ENCODE measurements around the gene RILPL2.

RILPL2 gene

DNA sequence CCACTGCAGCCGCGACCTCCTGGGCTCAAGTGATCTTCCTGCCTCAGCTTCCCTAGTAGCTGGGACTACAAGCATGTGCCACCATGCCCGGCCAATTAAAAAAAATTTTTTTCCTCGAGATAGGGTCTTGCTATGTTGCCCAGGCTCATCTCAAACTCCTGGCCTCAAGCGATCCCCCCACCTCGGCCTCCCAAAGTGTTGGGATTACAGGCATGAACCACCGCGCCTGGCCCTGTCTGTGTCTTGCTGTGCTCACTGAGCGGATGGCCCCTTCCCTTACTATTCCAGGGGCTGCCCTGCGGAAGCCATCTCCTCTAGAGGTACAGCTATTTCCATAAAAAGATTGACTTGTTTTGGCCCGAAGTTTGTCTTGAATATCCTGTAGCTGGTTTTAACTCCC, 41.6 kb upstream of the RILPL2 start:
- no peak for DNase-seq (ENCODE audit: low spot score)
- H3K4me3 ChIP-seq: peak overlapping the region; percentile 56
- H3K27ac ChIP-seq: peak overlapping the region; percentile 89 to 98
- TF ChIP-seq, protein P1, sequence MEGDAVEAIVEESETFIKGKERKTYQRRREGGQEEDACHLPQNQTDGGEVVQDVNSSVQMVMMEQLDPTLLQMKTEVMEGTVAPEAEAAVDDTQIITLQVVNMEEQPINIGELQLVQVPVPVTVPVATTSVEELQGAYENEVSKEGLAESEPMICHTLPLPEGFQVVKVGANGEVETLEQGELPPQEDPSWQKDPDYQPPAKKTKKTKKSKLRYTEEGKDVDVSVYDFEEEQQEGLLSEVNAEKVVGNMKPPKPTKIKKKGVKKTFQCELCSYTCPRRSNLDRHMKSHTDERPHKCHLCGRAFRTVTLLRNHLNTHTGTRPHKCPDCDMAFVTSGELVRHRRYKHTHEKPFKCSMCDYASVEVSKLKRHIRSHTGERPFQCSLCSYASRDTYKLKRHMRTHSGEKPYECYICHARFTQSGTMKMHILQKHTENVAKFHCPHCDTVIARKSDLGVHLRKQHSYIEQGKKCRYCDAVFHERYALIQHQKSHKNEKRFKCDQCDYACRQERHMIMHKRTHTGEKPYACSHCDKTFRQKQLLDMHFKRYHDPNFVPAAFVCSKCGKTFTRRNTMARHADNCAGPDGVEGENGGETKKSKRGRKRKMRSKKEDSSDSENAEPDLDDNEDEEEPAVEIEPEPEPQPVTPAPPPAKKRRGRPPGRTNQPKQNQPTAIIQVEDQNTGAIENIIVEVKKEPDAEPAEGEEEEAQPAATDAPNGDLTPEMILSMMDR (IDR thresholded peaks at IDR 0.05): no peak

- H3K27ac ChIP-seq: peak overlapping the region; percentile 22 to 66
- no peak overlapping the region for H3K4me3 ChIP-seq
- TF ChIP-seq, protein P1 (IDR thresholded peaks at IDR 0.05): no peak
- DNase-seq (ENCODE audit: low spot score): no peak
These were observed 38.8 kb upstream of the RILPL2 start for GRCh38 chr12:123475246-123475703.

DNA sequence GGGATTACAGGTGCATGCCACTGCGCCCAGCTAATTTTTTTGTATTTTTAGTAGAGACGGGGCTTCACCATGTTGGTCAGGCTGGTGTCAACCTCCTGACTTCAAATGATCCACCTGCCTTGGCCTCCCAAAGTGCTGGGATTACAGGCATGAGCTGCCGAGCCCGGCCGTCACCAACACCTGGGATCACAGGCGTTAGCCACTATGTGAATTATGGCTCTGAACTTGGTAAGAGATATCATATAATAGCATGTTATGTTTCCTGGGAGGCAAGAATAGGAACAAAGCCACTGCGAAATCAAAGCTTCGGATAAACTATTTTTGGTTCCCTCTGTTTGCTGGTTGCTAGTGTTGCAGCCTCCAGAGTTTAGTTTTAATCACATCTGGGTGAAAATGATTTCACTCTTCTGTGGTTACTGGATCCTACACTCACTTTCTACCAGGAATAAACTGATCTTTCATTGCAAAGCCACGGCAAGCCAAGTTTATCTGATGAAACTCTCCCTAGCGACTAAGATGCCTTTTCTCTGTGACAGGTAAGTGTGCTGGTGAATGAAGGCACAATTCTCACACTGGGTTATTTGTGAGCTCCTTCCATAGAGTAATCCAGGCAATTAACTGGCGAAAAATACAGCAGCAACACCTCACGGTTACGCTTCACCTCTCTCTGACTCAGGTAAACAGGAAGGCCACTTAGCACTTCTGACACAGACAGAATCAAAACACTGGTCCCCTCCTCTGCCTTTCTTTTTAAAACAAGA, 38.2 kb upstream of the RILPL2 start:
- peak overlapping the region; percentile 22 to 66 for H3K27ac ChIP-seq
- no peak for DNase-seq (ENCODE audit: low spot score)

DNA sequence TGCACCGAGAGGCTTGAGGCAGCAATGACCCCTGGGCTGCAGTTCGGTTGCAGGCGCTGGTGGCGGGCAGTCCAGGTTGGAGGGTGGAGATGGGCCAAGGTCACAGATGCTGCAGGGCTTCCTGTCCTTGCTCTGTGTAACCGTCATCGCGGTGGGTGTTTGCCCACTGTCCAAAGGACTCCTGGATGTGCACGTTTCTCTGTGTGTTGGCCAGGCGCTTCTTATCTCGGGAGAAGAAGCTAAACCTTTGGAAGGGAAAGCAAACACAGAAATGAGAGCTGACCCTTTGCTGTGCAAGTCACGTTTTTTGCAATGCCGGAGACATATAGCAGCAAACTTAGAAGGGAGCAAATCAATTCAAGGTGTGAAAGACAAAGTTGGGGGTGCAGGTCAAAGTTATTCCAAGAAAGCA, 36.0 kb upstream of the RILPL2 start:
- Histone ChIP-seq H3K4me3 (no peak overlapping the region), H3K27ac (no peak overlapping the region)
- no peak for DNase-seq (ENCODE audit: low spot score)
- TF ChIP-seq, protein P1 (IDR thresholded peaks at IDR 0.05): no peak

More for the DNA sequence above, 38.2 kb upstream of the RILPL2 start:
- H3K4me3 ChIP-seq: no peak overlapping the region
- TF ChIP-seq, protein P1 (IDR thresholded peaks at IDR 0.05): no peak

DNA sequence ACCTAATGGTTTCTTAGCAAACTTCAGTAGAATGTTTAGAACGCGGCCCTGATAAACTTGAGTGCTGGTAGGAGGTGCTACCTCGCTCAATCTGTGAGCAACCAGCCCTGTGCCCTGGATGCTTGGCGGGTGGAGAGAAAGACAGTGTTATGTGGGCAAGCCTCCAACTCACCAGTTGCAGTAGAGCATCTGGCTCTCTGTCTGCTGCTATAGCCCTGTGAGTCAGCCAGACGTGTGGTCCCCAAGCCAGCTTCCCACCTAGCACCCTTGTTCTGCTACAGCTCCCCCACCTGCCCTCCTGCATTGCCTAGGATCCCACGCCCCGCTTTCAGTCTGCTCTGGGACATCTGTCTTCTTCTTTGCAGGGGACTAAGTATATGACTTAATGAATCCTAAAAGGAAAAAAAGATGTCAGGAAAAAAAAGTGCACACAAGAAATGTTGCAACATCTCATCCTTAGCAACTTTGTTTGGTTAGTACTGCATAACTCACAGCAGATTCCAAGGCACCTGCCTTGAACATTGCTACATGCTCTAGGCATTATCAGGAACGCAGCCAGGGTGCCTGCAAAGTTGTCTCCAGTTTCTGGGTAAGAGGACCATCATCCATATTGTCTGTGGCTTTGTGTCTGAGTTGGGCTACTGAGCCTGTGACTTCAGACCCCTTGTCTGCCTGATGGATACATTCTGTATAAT, 35.0 kb upstream of the RILPL2 start:
- no peak for DNase-seq (ENCODE audit: low spot score)
- no peak overlapping the region for H3K27ac ChIP-seq
- no peak overlapping the region for H3K4me3 ChIP-seq
- TF ChIP-seq, protein P1 (IDR thresholded peaks at IDR 0.05): no peak

DNA sequence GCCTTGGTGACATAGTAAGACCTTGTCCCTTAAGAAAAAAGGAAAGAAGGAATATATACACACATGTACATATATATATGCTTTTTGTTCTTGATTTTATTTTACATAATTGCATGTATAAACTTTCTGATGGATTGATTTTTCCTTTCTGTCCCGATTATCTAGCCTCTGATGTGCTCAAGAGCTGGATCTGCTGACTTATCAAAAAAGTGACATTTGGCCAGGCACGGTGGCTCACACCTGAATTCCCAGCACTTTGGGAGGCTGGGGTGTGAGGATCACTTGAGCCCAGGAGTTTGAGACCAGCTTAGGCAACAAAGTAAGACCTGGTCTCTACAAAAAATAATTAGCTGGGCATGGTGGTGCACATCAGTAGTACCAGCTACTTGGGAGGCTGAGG, 33.5 kb upstream of the RILPL2 start:
- Histone ChIP-seq H3K27ac (no peak overlapping the region), H3K4me3 (no peak overlapping the region)
- no peak for DNase-seq (ENCODE audit: low spot score)
- TF ChIP-seq, protein P1 (IDR thresholded peaks at IDR 0.05): no peak

Measured in coronary artery (tissue), 2 donors.